GM21515 (cell line): Measurements from ENCODE around the gene GINS2.

ENCODE experiments used
- ATAC-seq: cut with Tn5 transposase; IDR thresholded peaks from one replicate; pipeline ENCODE4 v1.9.1; 2021; ENCODE audit not compliant: unreplicated experiment

Gene GINS2

DNA sequence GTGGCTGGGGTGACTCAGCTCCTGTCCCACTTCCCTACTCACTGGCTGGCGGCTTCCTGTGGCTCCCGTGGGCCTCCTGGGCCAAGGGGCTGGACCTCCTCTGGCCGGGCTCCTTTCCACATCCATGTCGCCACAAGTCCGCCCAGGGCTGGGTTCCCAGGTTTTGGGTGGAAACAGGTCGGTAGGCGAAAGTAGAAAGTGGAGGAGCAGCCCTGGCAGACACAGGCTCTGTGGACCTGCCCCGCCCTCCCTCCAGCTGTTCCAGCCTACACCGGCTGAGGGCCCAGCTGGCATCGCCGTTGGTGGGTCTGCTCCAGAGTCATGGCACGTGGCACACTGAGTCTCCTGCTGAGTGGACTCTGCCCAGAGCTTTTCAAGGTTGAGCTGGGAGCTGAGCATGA is 47.0 kb downstream of the GINS2 start:
- ATAC-seq: no peak

DNA sequence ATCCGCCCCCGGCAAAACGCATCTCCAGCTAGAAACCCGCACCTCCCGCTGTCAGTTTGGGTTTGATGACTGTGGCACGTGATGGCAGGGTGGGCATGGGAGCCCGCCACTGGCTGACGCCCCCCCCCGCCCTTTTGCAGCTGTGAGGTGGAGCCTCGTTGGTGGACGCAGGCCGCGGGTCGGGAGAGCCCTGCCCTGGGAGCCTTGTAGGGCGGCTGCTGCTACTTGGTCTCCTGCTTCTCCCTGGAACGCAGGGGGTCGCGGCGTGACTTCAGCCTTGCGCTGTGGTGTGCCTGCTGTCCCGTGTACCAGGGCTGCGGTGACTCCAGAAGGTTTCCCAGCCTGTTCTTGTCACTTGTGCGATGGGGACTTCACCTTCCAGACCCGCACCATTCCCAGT is 47.4 kb downstream of the GINS2 start:
- no peak for ATAC-seq

DNA sequence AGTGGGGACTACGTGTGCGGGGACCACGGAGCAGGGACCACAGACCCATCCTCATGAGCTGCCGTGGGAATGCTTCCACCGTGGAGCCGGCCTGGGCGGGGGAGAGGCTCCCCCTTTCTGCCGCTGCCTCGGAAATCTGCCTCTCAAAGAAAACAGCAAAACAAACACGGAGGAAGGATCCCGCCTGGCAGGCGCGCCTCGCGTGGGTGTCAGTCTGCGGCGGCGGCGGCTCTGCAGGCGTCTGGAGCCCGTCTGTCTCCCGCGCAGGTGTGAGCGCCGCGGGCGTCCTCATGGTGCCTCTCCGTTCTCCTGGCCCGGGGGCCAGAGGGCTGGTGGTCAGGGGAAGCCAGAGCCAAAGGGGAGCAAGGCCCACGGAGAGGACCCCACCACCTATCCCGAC is 48.2 kb downstream of the GINS2 start:
- no peak for ATAC-seq

DNA sequence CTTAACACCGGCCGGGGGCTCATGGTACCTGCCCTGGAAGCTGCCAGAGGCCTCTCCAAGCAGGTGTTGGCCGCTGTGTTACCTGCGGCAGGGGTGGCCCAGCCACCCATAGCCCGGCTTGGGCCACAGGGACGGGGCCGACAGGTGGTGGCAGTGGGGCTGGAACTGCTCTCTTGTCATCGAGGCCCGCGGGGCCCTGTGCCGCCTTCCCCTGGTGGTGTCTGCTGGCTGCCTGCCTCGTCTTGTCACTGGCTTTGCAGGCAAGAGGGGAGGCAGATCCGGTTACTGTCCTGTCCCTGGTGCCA is 48.5 kb downstream of the GINS2 start:
- no peak for ATAC-seq

DNA sequence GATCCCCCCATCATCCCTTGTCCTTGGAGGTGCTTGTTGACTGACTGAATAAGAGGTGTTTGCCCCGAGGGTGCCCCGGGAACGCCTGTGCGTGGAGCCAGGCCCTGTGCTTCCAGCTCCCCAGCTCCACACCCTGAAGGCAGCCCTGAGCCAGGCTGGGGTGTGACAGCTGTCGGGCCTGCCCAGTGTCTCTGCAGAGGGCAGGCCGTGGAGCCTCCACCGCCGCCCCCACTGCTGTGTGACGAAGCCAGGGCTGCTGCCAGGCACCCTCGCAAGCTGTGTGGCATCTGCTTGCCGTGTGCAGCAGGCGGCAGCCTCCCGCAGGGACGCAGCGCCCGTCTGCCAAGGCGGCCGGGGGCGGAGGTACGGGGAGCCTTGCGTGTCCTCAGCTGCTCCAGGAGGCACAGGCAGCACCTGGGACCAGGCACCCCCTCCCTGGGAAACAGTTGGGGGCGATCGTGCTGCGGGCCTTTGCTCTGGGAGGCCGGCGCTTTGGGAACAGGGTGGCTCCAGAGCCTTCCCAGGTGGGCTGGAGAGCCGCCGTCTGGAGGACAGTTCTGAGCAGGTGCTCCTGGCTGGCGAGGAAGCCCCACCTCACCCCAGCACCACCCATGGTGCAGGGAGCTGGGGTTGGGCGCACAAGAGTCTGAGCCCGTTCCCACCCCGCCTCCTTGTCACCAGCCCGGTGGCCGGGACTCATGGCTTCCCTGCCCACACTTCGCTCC is 49.1 kb downstream of the GINS2 start:
- no peak for ATAC-seq

DNA sequence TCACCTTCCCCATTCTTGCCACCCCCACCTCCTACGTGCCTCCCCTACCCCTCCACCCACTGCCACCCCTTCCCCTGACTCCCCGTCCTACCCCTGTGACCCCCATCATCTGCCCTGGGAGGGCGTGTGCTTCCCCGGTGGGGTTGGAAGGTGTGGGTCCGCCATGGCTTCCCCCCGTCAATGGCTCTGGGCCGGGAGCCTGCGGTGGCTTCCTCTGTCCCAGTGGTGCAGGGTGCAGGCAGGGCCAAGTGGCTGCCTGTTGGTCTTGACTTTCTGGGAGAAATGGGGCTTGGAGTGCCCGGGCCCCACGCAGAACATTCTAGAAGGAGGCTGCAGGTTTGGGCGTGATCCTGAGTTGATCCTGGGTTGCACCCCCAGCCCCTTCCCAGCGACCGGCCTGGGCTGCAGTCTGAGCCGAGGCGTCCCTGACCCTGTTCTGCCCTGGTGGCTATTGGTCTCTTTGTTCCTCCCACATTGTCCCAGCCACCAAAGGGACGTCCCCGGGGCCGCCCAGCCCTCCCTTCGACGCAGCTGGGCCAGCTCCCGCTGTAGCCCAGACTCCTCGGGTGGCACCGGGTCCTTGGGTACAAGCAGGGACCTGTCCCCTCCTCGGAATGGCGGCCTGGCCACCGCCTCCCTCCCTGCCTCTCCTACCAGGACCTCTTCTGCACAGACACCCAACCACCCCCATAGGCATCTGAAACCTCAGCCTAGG is 49.9 kb downstream of the GINS2 start:
- no peak for ATAC-seq

DNA sequence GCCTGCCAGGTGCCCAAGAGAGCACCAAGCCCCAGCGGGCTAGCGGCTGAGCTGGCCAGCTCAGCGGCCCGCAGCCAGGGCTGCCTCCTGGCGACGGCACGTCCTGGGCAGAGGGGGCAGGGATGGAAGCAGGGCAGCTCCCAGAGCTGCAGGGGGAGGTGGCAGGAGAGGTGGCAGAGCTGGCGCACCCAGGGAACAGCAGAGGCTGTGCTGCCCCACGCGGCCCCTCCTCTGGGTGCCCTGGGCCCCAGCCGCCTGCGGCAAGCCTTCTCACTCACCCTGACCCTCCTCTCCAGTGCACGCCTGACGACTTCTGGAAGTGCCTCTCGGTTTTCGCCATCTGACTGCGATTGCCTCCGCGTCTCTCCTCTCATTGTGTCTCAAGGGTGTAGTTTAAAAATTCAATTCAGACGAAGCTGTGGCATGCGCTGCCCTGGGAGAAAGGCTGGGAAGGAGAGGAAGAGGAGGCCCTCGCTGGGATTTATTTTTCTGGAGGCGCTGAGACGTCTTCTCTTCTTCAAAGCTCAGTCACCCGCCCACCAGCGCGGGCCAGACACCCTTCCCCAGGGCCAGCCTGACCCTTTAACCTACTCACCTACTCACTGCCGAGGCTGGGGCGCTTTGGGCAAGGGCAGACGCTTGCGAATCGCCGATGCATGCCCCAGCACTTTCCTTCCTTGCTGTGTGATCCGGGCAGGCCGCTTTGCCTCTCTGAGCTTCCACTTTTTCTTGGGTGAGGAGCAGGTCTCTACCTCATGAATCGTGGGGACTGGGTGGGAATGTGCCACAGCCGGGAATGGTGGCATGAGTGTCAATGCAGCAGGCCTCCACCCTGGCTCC is 50.7 kb downstream of the GINS2 start:
- ATAC-seq: no peak

DNA sequence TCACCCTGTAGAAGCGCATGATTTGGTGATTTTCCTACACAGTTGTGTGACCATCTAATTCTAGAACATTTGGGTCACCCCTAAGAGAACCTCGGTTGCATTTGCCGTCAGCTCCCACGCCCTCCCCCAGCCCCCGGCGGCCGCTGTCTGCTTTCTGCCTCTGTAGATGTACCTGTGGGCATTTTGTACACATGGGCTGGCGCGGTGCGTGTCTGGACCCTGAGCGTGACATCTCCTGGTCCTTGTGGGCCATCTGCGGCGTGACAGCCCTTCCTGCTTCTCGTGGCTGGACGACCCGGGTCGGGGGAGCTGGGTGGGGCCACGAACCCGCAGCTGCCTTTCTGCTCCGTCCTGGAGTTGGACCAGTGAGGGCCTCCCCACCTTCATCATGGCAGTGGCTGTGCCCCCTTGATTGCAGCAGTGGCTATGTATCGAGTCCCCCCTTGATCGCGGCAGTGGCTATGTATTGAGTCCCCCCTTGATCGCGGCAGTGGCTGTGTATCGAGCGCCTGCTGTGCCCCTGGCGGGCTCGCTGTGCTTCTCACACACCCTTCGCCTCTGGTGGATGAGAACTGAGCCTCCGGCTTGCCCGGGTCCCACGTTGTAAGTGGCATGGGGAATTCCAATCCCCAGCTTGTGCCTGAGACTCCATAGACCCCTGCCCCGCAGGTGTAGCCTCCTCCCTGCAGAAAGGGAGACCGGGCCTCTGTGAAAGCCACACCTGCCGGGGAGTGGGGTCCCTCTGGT is 51.5 kb downstream of the GINS2 start:
- ATAC-seq: no peak

DNA sequence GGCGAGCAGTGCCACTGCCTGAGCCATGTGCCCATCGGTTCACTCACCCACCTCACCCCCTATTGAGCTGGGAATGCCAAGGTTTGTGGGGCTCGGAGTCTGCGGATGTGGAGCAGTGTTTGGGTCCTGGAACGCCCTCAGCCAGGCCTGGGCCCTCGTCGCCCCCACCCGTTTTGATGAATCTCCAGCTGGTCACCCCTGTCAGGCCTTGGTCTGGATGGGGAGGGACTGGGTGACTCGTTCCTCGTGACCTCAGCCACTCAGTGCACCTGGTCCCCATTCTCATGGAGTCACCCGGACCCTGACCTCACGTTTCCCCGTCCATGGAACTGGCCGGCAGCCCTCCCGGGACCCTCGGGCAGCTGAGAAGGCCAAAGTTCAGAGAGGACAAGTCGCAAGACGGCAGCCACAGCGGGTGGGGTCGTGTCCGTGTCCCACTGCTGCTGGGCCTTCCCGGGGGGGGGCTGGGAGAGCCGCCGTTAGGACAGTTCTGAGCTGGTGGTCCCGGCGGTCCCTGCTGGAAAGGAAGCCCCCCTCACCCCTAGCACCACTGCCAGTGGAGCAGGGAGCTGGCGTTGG is 52.4 kb downstream of the GINS2 start:
- ATAC-seq: no peak

DNA sequence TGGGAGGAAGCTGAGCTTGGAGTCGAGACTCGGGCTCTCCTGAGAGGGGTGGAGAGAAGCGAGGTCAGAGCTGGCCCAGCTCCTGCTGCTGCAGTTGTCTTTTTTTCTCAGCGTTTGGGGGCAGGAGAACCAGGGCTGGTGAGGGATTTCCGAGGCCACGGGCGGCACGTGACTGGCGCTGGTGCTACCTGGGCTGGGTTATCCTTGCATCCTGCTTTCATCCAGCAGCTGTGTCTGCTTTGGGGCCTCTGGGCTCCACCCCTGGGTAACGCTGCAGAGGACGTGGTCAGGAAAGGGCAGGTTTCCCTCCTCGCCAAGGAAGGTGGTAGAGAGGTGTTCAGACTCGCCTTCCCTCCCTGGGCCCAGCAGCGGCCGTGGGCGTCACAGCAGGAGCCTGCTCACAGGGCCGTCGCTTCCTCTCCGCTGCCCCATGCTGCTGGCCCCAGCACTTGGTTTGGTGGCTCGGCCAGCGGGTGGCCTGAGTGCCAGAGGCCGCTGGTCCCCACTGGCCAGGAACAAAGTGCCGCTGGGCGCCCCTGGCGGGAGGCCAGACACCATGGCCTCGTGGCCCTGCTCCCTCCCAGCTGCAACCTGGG is 53.1 kb downstream of the GINS2 start:
- ATAC-seq: no peak

DNA sequence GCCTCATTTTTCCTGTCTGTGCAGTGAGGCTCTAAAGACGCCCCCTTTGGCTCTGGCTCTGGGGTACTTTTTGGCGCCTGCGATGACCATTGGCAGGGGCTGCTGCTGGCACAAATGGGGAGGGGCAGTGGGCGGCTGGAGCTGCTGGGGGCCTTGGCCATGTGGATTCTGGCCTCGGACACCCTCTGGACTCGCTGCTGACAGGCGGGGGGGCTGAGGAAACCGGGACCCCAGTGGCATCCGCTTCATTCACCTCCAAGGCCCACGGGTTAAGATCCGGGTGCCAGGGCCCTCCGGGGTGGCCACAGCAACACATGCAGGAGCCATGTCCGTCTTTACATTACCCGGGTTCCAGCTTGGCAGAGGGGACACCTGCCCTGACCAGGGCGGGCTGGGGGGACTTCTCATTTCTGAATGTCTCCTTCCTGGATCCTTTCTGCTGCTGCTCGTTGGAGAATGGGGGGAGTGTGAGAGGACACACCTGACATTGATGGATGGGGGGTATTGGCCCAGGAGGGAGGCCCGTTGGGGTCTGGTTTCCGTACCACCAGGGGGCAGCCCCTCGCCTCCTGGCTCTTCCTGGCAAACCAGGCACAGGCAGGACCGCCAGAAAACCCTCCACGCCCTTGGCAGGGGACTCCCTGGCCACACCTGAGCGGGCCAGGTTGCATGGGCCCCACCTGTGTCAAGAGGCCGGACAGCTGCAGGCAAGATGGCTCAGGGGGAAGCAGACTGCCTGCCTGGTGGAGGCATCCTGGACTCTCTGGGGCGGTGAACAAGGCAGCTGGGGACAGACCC is 53.8 kb downstream of the GINS2 start:
- ATAC-seq: no peak

DNA sequence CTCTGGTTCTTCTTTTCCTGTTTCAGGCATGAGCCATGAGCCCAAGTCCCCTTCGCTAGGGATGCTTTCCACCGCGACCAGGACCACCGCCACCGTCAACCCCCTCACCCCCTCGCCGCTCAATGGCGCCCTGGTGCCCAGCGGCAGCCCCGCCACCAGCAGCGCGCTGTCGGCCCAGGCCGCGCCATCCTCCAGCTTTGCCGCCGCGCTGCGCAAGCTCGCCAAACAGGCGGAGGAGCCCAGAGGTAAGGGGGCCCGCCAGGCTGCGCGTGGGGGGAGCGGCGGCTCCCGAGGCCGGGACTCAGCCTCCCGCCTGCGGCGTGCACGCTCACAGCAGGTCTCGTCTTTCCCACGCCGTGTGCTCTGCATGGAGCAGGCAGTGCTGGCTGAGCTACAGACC is 54.9 kb downstream of the GINS2 start:
- no peak for ATAC-seq

DNA sequence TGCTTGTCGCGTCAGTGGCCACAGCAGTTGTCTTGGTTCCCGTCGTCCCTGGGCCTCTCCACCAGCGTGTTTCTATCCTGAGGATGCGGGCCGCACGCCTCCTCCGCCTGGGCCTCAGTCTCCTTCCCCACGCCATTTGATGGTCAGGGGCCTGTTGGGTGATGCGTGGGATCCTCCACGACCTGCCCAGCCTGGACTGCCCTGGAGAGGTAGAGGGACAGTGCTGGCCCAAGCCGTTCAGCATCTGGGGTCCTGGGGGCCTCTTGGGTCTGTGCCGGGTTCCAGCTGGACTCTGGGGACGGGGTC is 55.4 kb downstream of the GINS2 start:
- no peak for ATAC-seq

DNA sequence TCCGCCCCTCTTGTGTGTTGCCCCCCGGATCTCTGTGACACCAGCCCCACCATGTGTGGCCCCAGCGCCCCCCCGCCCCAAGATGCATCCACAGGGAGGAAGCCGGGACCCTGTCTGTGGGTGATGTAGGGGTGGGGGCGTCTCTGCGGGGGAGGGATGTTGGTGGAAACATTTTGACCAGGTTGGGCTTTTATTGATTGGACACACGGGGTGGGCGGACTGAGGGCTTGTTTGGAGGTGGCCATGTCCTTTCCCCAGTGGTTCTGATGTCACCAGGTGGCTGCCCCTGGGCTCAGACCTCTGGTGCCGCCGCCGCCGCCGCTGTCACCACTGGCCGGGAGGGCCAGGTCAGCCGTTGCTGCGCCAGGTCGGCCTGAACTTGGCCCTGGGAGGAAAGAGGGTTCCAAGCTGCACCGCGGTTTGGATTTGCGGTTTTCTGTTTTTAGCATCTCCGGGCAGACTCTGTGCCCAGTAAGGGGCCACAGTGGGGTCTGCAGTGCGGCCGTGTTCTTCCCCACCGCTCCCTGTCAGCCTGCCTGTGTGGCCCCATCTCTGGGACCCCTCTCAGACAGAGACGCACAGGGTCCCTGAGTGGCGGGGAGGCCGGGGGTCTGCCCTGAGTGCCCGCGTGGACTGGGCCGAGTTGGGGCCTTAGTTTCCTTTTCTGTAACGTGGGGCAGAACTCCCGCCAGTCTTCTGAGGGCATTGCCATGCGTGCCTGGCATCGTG is 55.9 kb downstream of the GINS2 start:
- no peak for ATAC-seq

DNA sequence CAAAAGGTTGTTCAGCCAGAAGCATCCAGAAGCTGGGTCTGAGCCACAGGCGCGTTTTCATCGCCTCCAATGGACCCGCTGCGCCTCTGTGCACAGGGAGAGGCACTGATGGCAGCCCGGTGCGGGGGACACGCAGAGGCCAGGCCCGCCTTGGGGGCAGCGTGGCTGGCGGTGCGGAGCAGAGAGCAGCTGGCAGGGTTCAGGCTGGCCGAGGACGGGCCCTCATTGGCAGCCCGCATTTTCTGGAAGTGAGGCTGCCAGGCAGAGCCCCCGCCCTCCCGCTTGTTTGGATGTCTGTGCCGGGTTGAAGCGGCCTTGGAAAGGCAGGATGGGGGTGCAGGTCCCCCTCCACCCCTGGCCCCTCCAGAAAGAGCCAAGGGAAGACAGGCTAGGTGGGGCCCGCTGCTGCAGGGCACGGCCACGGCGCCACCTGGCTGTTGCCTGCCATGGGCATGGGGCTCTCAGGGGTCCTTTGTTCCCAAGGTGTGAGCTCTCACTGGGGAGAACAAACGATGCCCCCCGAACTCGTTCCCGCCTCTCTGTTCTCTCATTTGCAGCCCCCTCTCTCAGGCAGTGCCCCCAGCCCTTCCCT is 56.9 kb downstream of the GINS2 start:
- ATAC-seq: no peak

DNA sequence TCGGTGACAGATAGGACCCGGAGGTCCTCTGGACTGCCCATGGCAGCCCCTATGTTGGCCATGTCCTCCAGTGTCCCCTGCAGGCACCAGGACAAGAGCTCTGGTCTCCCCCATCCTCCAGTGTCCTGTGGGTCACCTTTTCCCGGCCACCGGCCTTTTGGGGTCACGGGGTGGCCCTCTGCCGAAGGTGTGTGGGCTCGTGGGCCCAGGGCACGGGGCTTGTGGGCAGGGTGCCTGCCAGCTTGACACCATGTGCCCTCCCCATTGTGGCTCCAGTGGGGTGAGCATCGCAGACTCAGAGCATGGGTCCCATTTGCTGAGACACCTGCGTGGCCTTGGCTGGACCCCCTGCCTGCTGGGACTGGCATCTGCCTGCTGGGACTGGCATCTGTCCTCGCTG is 57.5 kb downstream of the GINS2 start:
- no peak for ATAC-seq

DNA sequence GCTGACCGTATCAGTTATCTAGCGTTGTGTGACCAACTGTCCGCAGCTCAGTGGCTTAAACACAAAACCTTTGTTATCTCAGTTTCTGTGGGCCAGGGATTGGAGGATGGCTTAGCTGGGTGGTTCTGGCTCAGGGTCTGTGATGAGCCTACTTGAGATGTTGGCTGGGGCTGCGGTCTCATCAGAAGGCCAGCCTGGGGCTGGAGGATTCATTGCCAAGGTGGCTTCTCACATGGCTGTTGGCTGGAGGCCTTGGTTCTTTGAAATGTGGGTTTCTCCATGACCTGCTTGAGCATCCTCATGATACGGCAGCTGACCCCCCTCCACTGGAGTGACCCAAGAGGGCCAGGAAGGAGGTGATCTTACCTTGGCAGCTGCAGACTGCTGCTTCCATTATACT is 58.9 kb downstream of the GINS2 start:
- no peak for ATAC-seq

DNA sequence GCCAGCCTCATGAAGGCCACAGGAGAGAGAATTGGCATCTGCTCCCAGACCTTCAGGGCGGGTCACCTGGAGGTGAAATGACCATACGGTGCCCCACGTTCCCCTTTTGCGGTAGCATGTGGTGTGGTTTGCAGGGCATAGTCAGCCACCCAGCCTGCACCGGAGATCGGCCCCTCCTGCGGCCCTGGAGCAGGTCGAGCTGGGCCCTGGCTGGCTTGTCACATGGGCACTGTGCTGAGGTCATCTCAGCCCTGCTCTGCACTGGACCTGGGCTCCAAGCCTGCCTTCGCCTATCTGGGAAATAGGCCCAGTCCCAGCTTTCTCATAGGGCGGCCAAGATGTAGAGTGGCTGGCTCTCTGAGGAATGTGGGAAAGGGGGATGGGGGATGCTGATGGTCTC is 59.4 kb downstream of the GINS2 start:
- no peak for ATAC-seq

DNA sequence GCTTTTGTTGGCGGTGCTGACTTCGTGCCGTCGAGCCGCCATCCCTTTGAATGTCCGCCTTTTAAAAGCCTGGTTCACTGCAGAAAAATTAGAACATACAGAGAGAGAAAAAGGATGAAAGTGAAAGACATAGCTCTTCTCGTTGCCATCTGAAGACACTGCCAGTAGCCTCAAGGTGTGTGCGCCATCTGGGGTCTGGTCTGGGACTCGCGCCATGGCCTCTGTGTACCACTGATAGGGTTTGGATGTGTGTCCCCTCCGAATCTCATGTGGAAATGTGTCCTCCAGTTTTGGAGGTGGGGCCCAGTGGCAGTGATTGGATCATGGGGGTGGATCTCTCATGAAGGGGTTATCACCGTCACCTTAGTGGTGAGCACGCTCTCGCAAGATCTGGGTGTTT is 60.1 kb downstream of the GINS2 start:
- no peak for ATAC-seq
